Caco-2 (cell line): ENCODE data around the gene RERE. TPM values are rescaled to one million over a fixed set of nuclear protein-coding genes. Genes with fewer than 3 reads are reported as not detected.

Experiments
- BruUV-seq: library from RNA; stranded (reverse); fragments of 400-500 nt; replicated peaks from 2 replicates; lab custom pipeline; 2021; lab: Mats Ljungman, UMichigan
- CTCF ChIA-PET: fragments of 300-600 bp; sonication (Branson Sonifier 250); formaldehyde crosslinking; loops from one replicate; lab custom pipeline; 2022; ENCODE audit warnings: antibody characterized with exemption; lab: Charles Lee
- POLR2A ChIA-PET: fragments of 300-600 bp; sonication (Branson Sonifier 250); formaldehyde crosslinking; loops from one replicate; lab custom pipeline; 2022; ENCODE audit warnings: antibody characterized with exemption; lab: Charles Lee
- DNase-seq, 2 experiments: peaks; one replicate each; pipeline versions ENCODE4 v3.0.0 to v3.0.0-alpha.2; 2020 to 2022
- H3K27me3 ChIP-seq: replicated peaks from 2 replicates; pipeline ENCODE4 v1.6.0; 2011; ENCODE audit warnings: low read length; ENCODE audit not compliant: control insufficient read depth, insufficient read depth
- H3K36me3 ChIP-seq: 2 replicates; pipeline ENCODE4 v1.5.1; 2011; ENCODE audit warnings: low read length; ENCODE audit not compliant: control insufficient read depth, insufficient read depth
- H3K4me1 ChIP-seq: fragments of 250-450 bp; sonication (Bioruptor Pico); 2 replicates; pipeline ENCODE4 v1.5.1; 2020; ENCODE audit warnings: mild to moderate bottlenecking
- H3K4me3 ChIP-seq: 2 replicates; pipeline ENCODE4 v1.5.1; 2011; ENCODE audit warnings: low read depth, mild to moderate bottlenecking, control low read depth, low read length
- H3K9me3 ChIP-seq: fragments of 250-450 bp; sonication (Bioruptor Pico); 2 replicates; pipeline ENCODE4 v1.5.1; 2020; ENCODE audit warnings: mild to moderate bottlenecking, moderate library complexity
- H3K27ac Mint-ChIP-seq: one replicate; pipeline ENCODE4 v1.8.0; 2022; ENCODE audit warnings: mixed read lengths; ENCODE audit not compliant: unreplicated experiment
- H3K27me3 Mint-ChIP-seq: one replicate; pipeline ENCODE4 v1.8.0; 2022; ENCODE audit warnings: mixed read lengths; ENCODE audit not compliant: insufficient read depth, unreplicated experiment
- H3K36me3 Mint-ChIP-seq: one replicate; pipeline ENCODE4 v1.8.0; 2022; ENCODE audit warnings: mild to moderate bottlenecking, mixed read lengths; ENCODE audit not compliant: insufficient read depth, unreplicated experiment
- H3K4me1 Mint-ChIP-seq: one replicate; pipeline ENCODE4 v1.8.0; 2022; ENCODE audit warnings: low read depth, mixed read lengths; ENCODE audit not compliant: unreplicated experiment
- H3K4me3 Mint-ChIP-seq: one replicate; pipeline ENCODE4 v1.8.0; 2022; ENCODE audit warnings: mild to moderate bottlenecking, moderate library complexity, mixed read lengths; ENCODE audit not compliant: unreplicated experiment
- H3K9me3 Mint-ChIP-seq: one replicate; pipeline ENCODE4 v1.8.0; 2022; ENCODE audit warnings: mixed read lengths; ENCODE audit not compliant: unreplicated experiment
- intact Hi-C: fragments of 100-400 bp; cut with micrococcal nuclease; formaldehyde crosslinking; loops from one replicate; pipeline ENCODE4 v1.10.0; 2022; ENCODE audit not compliant: unreplicated experiment
- total RNA-seq: library from RNA; stranded (reverse); gene quantifications from 2 replicates; pipeline ENCODE4 v1.2.3, GENCODE V29; 2022
- TF ChIP-seq, protein P1 (sequence below), 2 experiments: fragments of 200-600 bp in 1 of 2; IDR thresholded peaks; 1 replicate in 1 of 2; 2 replicates in 1 of 2; pipeline versions ENCODE4 v1.5.1 to v1.8.0; 2011 to 2022; ENCODE audit warnings: antibody characterized with exemption in 1 of 2, control low read depth in 1 of 2, inconsistent platforms in 1 of 2, low read depth in 1 of 2, low read length in 1 of 2, mild to moderate bottlenecking in 1 of 2, moderate library complexity in 1 of 2; ENCODE audit not compliant: insufficient read depth in 1 of 2, severe bottlenecking in 1 of 2, unreplicated experiment in 1 of 2

RERE gene
- total RNA-seq, 1 experiment from 2014 or later: 85.2 TPM

DNA sequence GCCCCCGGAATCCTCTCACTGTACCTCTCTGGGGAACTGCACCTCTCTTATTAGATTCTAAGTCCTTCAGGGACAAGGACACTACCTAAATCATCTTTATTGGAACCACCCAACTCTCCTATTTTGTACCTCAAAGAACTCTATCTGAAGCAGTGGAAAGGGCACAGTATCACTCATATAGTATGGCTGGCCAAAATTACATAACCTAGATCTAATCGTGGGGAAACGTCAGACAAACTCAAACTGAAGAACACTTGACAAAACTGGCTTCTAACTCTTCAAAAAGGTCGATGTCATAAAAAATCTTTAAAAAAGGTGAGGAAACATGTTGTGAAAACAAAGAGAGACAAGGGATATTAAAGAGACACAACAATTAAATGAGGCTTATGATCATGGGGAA is 289.5 kb downstream of the RERE start:
- intact Hi-C loops: loop anchor here (5.0 kb wide), 1 partner anchor 106 kb away; no protein-coding TSS in a partner anchor
- no peaks in the 10 kb centered on the region for H3K27me3 Mint-ChIP-seq
- TF ChIP-seq, protein P1, sequence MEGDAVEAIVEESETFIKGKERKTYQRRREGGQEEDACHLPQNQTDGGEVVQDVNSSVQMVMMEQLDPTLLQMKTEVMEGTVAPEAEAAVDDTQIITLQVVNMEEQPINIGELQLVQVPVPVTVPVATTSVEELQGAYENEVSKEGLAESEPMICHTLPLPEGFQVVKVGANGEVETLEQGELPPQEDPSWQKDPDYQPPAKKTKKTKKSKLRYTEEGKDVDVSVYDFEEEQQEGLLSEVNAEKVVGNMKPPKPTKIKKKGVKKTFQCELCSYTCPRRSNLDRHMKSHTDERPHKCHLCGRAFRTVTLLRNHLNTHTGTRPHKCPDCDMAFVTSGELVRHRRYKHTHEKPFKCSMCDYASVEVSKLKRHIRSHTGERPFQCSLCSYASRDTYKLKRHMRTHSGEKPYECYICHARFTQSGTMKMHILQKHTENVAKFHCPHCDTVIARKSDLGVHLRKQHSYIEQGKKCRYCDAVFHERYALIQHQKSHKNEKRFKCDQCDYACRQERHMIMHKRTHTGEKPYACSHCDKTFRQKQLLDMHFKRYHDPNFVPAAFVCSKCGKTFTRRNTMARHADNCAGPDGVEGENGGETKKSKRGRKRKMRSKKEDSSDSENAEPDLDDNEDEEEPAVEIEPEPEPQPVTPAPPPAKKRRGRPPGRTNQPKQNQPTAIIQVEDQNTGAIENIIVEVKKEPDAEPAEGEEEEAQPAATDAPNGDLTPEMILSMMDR (IDR thresholded peaks at IDR 0.05; ENCODE audit: insufficient read depth in 1 of 2, low read depth in 1 of 2, low read length in 1 of 2, severe bottlenecking in 1 of 2, unreplicated experiment in 1 of 2): no peak
- no TSS peak for BruUV-seq
- Histone ChIP-seq H3K4me1 (peaks cover 5% of the 10 kb centered on the region; the same call in 1 of the 2 replicates), H3K9me3 (no peaks in the 10 kb centered on the region), H3K4me3 (no peak overlapping the region), H3K27me3 (no peaks in the 10 kb centered on the region), H3K36me3 (no peaks in the 10 kb centered on the region; the same call in 1 of the 2 replicates)
- CTCF ChIA-PET: no interaction called here
- no peak overlapping the region for H3K27ac Mint-ChIP-seq
- peaks cover 7% of the 10 kb centered on the region for H3K4me1 Mint-ChIP-seq
- DNase-seq: no peak
- no peak overlapping the region for H3K4me3 Mint-ChIP-seq
- peaks cover 26% of the 10 kb centered on the region for H3K36me3 Mint-ChIP-seq
- H3K9me3 Mint-ChIP-seq: no peaks in the 10 kb centered on the region
- POLR2A ChIA-PET: no interaction called here

DNA sequence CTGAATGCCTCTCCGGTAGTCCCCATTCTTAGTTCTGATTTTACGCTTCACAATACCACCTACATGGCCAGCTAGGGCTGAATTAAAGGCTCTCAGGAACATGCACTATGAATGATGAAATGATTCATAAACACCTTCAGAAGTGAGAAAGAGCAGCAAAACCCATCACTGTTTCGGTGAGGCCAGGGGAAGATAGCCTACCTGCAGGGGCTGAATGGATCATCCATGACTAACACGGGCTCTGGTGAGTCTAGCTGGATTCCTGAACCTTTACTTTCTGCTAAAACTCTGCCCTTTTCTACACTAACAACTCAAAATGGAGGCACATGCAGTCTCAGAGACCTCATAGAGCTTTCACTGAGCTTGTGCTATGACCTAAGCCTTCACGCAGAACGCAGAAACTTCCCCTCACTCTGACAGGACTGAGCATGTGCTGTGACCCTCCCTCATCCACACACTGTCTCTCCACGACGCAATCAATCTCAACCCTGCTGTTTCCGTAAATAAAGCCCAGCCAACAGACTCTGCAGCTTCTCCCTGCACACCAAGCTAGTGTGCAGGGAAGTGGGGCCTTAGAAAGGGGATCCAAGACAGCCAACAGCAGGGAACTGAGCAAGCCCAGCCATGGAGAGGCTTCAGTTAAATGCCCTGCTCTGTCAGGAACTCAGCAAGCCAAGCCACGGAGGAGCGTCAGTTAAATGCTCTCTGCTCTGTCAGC is 291.7 kb downstream of the RERE start:
- H3K36me3 Mint-ChIP-seq: peaks cover 41% of the 10 kb centered on the region
- H3K4me1 ChIP-seq: peaks cover 15% of the 10 kb centered on the region
- CTCF ChIA-PET: interaction anchor here (0.6 to 1.7 kb wide), 4 partner anchors 26 to 192 kb away, joined by 3 to 6 read pairs (median 4); no protein-coding TSS in a partner anchor
- intact Hi-C loops: loop anchor here (2.0 to 5.0 kb wide), 2 partner anchors 25 to 103 kb away; no protein-coding TSS in a partner anchor
- H3K4me1 Mint-ChIP-seq: peaks cover 18% of the 10 kb centered on the region
- POLR2A ChIA-PET: interaction anchor here (0.5 to 1.0 kb wide), 2 partner anchors 26 to 341 kb away, joined by 3 to 5 read pairs; no protein-coding TSS in a partner anchor
- TF ChIP-seq, protein P1 (IDR thresholded peaks at IDR 0.05; ENCODE audit: insufficient read depth in 1 of 2, low read depth in 1 of 2, low read length in 1 of 2, severe bottlenecking in 1 of 2, unreplicated experiment in 1 of 2): no peak
- no peaks in the 10 kb centered on the region for H3K27me3 Mint-ChIP-seq
- no peaks in the 10 kb centered on the region for H3K9me3 Mint-ChIP-seq
- H3K36me3 ChIP-seq: no peaks in the 10 kb centered on the region; the same call in 1 of the 2 replicates
- DNase-seq: peak; percentile 81 to 90
- peak overlapping the region; percentile 32 for H3K4me3 ChIP-seq
- H3K4me3 Mint-ChIP-seq: no peak overlapping the region
- no peak overlapping the region for H3K27ac Mint-ChIP-seq
- BruUV-seq: TSS peak; percentile 85
- H3K9me3 ChIP-seq: no peaks in the 10 kb centered on the region
- H3K27me3 ChIP-seq: no peaks in the 10 kb centered on the region

DNA sequence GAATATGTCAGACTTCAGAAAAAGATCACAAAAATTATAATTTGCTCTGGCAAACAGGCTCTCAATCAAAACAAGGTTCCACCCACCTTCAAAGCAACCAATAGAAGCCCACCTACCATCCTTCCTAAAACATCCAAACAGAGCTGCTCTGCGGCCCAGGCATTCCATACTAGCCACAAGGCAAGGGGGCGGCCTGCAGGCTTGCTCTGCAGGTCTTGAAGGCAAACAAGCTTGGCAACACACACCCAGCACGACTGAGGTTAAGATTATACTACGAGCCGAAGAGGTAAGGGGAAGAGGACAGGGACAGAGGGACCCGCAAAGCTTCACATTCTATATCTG is 292.3 kb downstream of the RERE start:
- TSS peak; percentile 43 for BruUV-seq
- H3K27me3 Mint-ChIP-seq: no peaks in the 10 kb centered on the region
- intact Hi-C loops: loop anchor here (2.0 to 5.0 kb wide), 2 partner anchors 26 to 103 kb away; no protein-coding TSS in a partner anchor
- peaks cover 46% of the 10 kb centered on the region for H3K36me3 Mint-ChIP-seq
- ChIA-PET CTCF (interaction anchor here (0.6 to 1.7 kb wide), 3 partner anchors 26 to 192 kb away, joined by 4 to 6 read pairs (median 5); no protein-coding TSS in a partner anchor), POLR2A (no interaction called here)
- Histone ChIP-seq H3K4me1 (peaks cover 17% of the 10 kb centered on the region), H3K36me3 (no peaks in the 10 kb centered on the region; the same call in 1 of the 2 replicates), H3K4me3 (peak overlapping the region; percentile 32), H3K27me3 (no peaks in the 10 kb centered on the region), H3K9me3 (no peaks in the 10 kb centered on the region)
- H3K4me1 Mint-ChIP-seq: peaks cover 19% of the 10 kb centered on the region
- no peak overlapping the region for H3K4me3 Mint-ChIP-seq
- peak; percentile 56 to 66 for DNase-seq
- no peaks in the 10 kb centered on the region for H3K9me3 Mint-ChIP-seq
- TF ChIP-seq, protein P1 (IDR thresholded peaks at IDR 0.05; ENCODE audit: insufficient read depth in 1 of 2, low read depth in 1 of 2, low read length in 1 of 2, severe bottlenecking in 1 of 2, unreplicated experiment in 1 of 2): no peak
- H3K27ac Mint-ChIP-seq: no peak overlapping the region
